ENCODE results near the gene TNFAIP3.

TNFAIP3 gene

GRCh38 chr6:137863091-137863797 is 3.8 kb upstream of the TNFAIP3 start:
- DNase-seq (ENCODE audit: low read depth in 2 of 3, low spot score in 1 of 3): no peak

GRCh38 chr6:137864812-137865508 is 2.1 kb upstream of the TNFAIP3 start:
- DNase-seq (ENCODE audit: low read depth in 2 of 3, low spot score in 1 of 3): no peak

- DNase-seq (ENCODE audit: low read depth in 2 of 3, low spot score in 1 of 3): no peak
Measured at GRCh38 chr6:137866200-137866913, 702 bp upstream of the TNFAIP3 start.

GRCh38 chr6:137867685-137868509 is 838 bp downstream of the TNFAIP3 start:
- DNase-seq (ENCODE audit: low read depth in 2 of 3, low spot score in 1 of 3): no peak

GRCh38 chr6:137868721-137869548 is 1.9 kb downstream of the TNFAIP3 start:
- DNase-seq (ENCODE audit: low read depth in 2 of 3, low spot score in 1 of 3): no peak

- DNase-seq (ENCODE audit: low read depth in 2 of 3, low spot score in 1 of 3): no peak
Measured at GRCh38 chr6:137869549-137870307, 2.7 kb downstream of the TNFAIP3 start.

GRCh38 chr6:137870308-137870644 is 3.2 kb downstream of the TNFAIP3 start:
- no peak for DNase-seq (ENCODE audit: low read depth in 2 of 3, low spot score in 1 of 3)

- DNase-seq (ENCODE audit: low read depth in 2 of 3, low spot score in 1 of 3): no peak
Measured at GRCh38 chr6:137870744-137871247, 3.7 kb downstream of the TNFAIP3 start.

GRCh38 chr6:137871291-137871690 is 4.2 kb downstream of the TNFAIP3 start:
- no peak for DNase-seq (ENCODE audit: low read depth in 2 of 3, low spot score in 1 of 3)

- DNase-seq (ENCODE audit: low read depth in 2 of 3, low spot score in 1 of 3): no peak
Measured at GRCh38 chr6:137871831-137872454, 4.9 kb downstream of the TNFAIP3 start.

- no peak for DNase-seq (ENCODE audit: low read depth in 2 of 3, low spot score in 1 of 3)
Measured at GRCh38 chr6:137872581-137873115, 5.6 kb downstream of the TNFAIP3 start.

GRCh38 chr6:137873273-137873762 is 6.3 kb downstream of the TNFAIP3 start:
- peak; percentile 84 to 86 (median 85) for DNase-seq (ENCODE audit: low read depth in 2 of 3, low spot score in 1 of 3)

GRCh38 chr6:137874204-137875057 is 7.4 kb downstream of the TNFAIP3 start:
- no peak for DNase-seq (ENCODE audit: low read depth in 2 of 3, low spot score in 1 of 3)

GRCh38 chr6:137875058-137875520 is 8.0 kb downstream of the TNFAIP3 start:
- no peak for DNase-seq (ENCODE audit: low read depth in 2 of 3, low spot score in 1 of 3)

- DNase-seq (ENCODE audit: low read depth in 2 of 3, low spot score in 1 of 3): no peak
Measured at GRCh38 chr6:137875606-137876005, 8.5 kb downstream of the TNFAIP3 start.

GRCh38 chr6:137876547-137876946 is 9.5 kb downstream of the TNFAIP3 start:
- DNase-seq (ENCODE audit: low read depth in 2 of 3, low spot score in 1 of 3): no peak

GRCh38 chr6:137877113-137877512 is 10.1 kb downstream of the TNFAIP3 start:
- no peak for DNase-seq (ENCODE audit: low read depth in 2 of 3, low spot score in 1 of 3)

- DNase-seq (ENCODE audit: low read depth in 2 of 3, low spot score in 1 of 3): no peak
Measured at GRCh38 chr6:137877606-137878005, 10.5 kb downstream of the TNFAIP3 start.
